Neural cell (in vitro differentiated cells): Measurements from ENCODE around the gene PPM1H. TPM values are rescaled to one million over a fixed set of nuclear protein-coding genes. Genes with fewer than 3 reads are reported as not detected.

ENCODE experiments used
- H2AFZ ChIP-seq: fragments of 200-600, 300-800 bp; sonication (generic), shearing (Covaris generic); 2 replicates; pipeline ENCODE4 v1.6.0; 2014; ENCODE audit warnings: low read depth, mild to moderate bottlenecking, antibody characterized with exemption, low read length, moderate library complexity
- H3F3A ChIP-seq: fragments of 200-600 bp; shearing (Covaris generic); 2 replicates; pipeline ENCODE4 v1.6.1; 2016; ENCODE audit warnings: mild to moderate bottlenecking, moderate library complexity, mixed read lengths, antibody characterized with exemption, low read length; ENCODE audit not compliant: insufficient read depth, poor library complexity, severe bottlenecking
- H3K27ac ChIP-seq: fragments of 200-600, 300-800 bp; sonication (generic), shearing (Covaris generic); 2 replicates; pipeline ENCODE4 v1.5.1; 2014; ENCODE audit warnings: mild to moderate bottlenecking, low read length, moderate library complexity
- H3K27me3 ChIP-seq: fragments of 300-800, 200-600 bp; sonication (generic), shearing (Covaris generic); 2 replicates; pipeline ENCODE4 v1.6.0; 2014; ENCODE audit warnings: mild to moderate bottlenecking, low read depth, low read length, moderate library complexity; ENCODE audit not compliant: insufficient read depth
- H3K36me3 ChIP-seq: fragments of 300-800, 200-600 bp; sonication (generic), shearing (Covaris generic); 2 replicates; pipeline ENCODE4 v1.5.1; 2014; ENCODE audit warnings: mild to moderate bottlenecking, antibody characterized with exemption, low read length, moderate library complexity; ENCODE audit not compliant: insufficient read depth
- H3K4me2 ChIP-seq: fragments of 300-800, 200-600 bp; sonication (generic), shearing (Covaris generic); 2 replicates; pipeline ENCODE4 v1.6.0; 2014; ENCODE audit warnings: mild to moderate bottlenecking, low read length
- H3K4me3 ChIP-seq: fragments of 300-800, 200-600 bp; sonication (generic), shearing (Covaris generic); 2 replicates; pipeline ENCODE4 v1.5.1; 2014; ENCODE audit warnings: mild to moderate bottlenecking, low read length, moderate library complexity
- H3K79me2 ChIP-seq: fragments of 200-600 bp; shearing (Covaris generic); replicated peaks from 2 replicates; pipeline ENCODE4 v1.6.0; 2014; ENCODE audit warnings: mild to moderate bottlenecking, low read length, moderate library complexity; ENCODE audit not compliant: insufficient read depth
- H3K9ac ChIP-seq: fragments of 300-800, 200-600 bp; sonication (generic), shearing (Covaris generic); 2 replicates; pipeline ENCODE4 v1.6.1; 2016; ENCODE audit warnings: mild to moderate bottlenecking, low read length, mixed read lengths
- H3K9me2 ChIP-seq: fragments of 200-600 bp; shearing (Covaris generic); 2 replicates; pipeline ENCODE4 v1.6.1; 2016; ENCODE audit warnings: mild to moderate bottlenecking, low read length, mixed read lengths; ENCODE audit not compliant: insufficient read depth
- H3K9me3 ChIP-seq: fragments of 200-600, 300-800 bp; sonication (generic), shearing (Covaris generic); 2 replicates; pipeline ENCODE4 v1.6.1; 2016; ENCODE audit warnings: mild to moderate bottlenecking, mixed run types, low read length, moderate library complexity, mixed read lengths
- H4K20me1 ChIP-seq: fragments of 200-600 bp; shearing (Covaris generic); 2 replicates; pipeline ENCODE4 v1.6.1; 2016; ENCODE audit warnings: mild to moderate bottlenecking, mixed run types; ENCODE audit not compliant: insufficient read depth
- EP300 ChIP-seq: fragments of 450-650 bp; conservative IDR thresholded peaks from 2 replicates; pipeline ENCODE4 v1.6.1; 2014; ENCODE audit warnings: antibody characterized with exemption, mild to moderate bottlenecking, moderate library complexity; ENCODE audit not compliant: poor library complexity, severe bottlenecking
- EZH2 ChIP-seq: fragments of 200-600, 300-800 bp; shearing (Covaris generic), sonication (generic); IDR thresholded peaks from 2 replicates; pipeline ENCODE4 v1.6.1; 2014; ENCODE audit warnings: antibody characterized with exemption, low read length, borderline replicate concordance, mild to moderate bottlenecking; ENCODE audit not compliant: insufficient read depth, poor library complexity, severe bottlenecking
- MXI1 ChIP-seq: fragments of 450-650 bp; conservative IDR thresholded peaks from 2 replicates; pipeline ENCODE4 v1.6.1; 2014; ENCODE audit warnings: antibody characterized with exemption, mild to moderate bottlenecking; ENCODE audit not compliant: poor library complexity, severe bottlenecking
- POLR2AphosphoS5 ChIP-seq: IDR thresholded peaks from 2 replicates; pipeline ENCODE4 v1.6.1; 2012
- RAD21 ChIP-seq: fragments of 450-650 bp; conservative IDR thresholded peaks from 2 replicates; pipeline ENCODE4 v1.6.1; 2014; ENCODE audit warnings: antibody characterized with exemption, mild to moderate bottlenecking, moderate library complexity
- SMC3 ChIP-seq: fragments of 450-650 bp; conservative IDR thresholded peaks from 2 replicates; pipeline ENCODE4 v1.6.1; 2014; ENCODE audit warnings: antibody characterized with exemption, mild to moderate bottlenecking, moderate library complexity; ENCODE audit not compliant: poor library complexity
- TAF1 ChIP-seq: IDR thresholded peaks from 2 replicates; pipeline ENCODE4 v1.6.1; 2012; ENCODE audit warnings: low read depth
- polyA plus RNA-seq: library from polyadenylated mRNA; depleted of rRNA; stranded (reverse); fragments of >200 nt; gene quantifications from 2 replicates; pipeline ENCODE4 v1.2.3, GENCODE V29; 2014
- TF ChIP-seq, protein P1 (sequence below): fragments of 450-650 bp; IDR thresholded peaks from 2 replicates; pipeline ENCODE4 v1.5.1; 2014; ENCODE audit warnings: antibody characterized with exemption, mild to moderate bottlenecking, moderate library complexity; ENCODE audit not compliant: poor library complexity, severe bottlenecking
- TF ChIP-seq, protein P2 (sequence below): IDR thresholded peaks from 2 replicates; pipeline ENCODE4 v1.6.1; 2012; ENCODE audit warnings: borderline replicate concordance

The PPM1H gene
- polyA plus RNA-seq, 1 donor from 2014 or later, result 3.9 TPM

DNA sequence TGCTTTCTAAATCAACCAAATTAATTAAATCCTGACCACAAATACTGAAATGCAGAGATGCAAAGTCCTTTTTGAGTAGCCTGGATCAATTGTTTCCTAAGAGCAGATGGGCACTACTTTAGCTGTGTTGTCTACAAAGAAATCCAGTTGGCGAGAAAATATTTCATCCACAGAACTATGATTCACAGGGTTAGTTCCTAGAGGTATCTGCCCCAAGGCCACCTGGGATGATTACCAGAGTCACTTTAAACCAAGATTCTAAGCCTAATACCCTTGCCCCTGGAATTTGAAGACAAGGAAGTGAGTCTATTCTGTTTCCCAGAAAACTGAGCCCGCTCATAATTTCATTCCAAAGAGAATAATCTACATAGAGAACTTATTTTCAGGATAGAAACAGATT lies 198.4 kb downstream of the PPM1H start:
- H2AFZ ChIP-seq, result no peak overlapping the region
- H3K9me2 ChIP-seq, result no peaks in the 10 kb centered on the region
- no peak overlapping the region for H3K4me2 ChIP-seq
- TF ChIP-seq EZH2 (no peak), EP300 (no peak), RAD21 (no peak), TAF1 (no peak), SMC3 (no peak), MXI1 (no peak), POLR2AphosphoS5 (no peak)
- TF ChIP-seq, protein P1, sequence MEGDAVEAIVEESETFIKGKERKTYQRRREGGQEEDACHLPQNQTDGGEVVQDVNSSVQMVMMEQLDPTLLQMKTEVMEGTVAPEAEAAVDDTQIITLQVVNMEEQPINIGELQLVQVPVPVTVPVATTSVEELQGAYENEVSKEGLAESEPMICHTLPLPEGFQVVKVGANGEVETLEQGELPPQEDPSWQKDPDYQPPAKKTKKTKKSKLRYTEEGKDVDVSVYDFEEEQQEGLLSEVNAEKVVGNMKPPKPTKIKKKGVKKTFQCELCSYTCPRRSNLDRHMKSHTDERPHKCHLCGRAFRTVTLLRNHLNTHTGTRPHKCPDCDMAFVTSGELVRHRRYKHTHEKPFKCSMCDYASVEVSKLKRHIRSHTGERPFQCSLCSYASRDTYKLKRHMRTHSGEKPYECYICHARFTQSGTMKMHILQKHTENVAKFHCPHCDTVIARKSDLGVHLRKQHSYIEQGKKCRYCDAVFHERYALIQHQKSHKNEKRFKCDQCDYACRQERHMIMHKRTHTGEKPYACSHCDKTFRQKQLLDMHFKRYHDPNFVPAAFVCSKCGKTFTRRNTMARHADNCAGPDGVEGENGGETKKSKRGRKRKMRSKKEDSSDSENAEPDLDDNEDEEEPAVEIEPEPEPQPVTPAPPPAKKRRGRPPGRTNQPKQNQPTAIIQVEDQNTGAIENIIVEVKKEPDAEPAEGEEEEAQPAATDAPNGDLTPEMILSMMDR, result no peak
- TF ChIP-seq, protein P2, sequence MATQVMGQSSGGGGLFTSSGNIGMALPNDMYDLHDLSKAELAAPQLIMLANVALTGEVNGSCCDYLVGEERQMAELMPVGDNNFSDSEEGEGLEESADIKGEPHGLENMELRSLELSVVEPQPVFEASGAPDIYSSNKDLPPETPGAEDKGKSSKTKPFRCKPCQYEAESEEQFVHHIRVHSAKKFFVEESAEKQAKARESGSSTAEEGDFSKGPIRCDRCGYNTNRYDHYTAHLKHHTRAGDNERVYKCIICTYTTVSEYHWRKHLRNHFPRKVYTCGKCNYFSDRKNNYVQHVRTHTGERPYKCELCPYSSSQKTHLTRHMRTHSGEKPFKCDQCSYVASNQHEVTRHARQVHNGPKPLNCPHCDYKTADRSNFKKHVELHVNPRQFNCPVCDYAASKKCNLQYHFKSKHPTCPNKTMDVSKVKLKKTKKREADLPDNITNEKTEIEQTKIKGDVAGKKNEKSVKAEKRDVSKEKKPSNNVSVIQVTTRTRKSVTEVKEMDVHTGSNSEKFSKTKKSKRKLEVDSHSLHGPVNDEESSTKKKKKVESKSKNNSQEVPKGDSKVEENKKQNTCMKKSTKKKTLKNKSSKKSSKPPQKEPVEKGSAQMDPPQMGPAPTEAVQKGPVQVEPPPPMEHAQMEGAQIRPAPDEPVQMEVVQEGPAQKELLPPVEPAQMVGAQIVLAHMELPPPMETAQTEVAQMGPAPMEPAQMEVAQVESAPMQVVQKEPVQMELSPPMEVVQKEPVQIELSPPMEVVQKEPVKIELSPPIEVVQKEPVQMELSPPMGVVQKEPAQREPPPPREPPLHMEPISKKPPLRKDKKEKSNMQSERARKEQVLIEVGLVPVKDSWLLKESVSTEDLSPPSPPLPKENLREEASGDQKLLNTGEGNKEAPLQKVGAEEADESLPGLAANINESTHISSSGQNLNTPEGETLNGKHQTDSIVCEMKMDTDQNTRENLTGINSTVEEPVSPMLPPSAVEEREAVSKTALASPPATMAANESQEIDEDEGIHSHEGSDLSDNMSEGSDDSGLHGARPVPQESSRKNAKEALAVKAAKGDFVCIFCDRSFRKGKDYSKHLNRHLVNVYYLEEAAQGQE, result no peak
- no peak overlapping the region for H3K9ac ChIP-seq
- no peaks in the 10 kb centered on the region for H3K9me3 ChIP-seq
- no peaks in the 10 kb centered on the region for H4K20me1 ChIP-seq
- H3K27me3 ChIP-seq, result no peaks in the 10 kb centered on the region
- no peak overlapping the region for H3K4me3 ChIP-seq
- H3F3A ChIP-seq, result no peaks in the 10 kb centered on the region
- H3K79me2 ChIP-seq, result no peaks in the 10 kb centered on the region
- no peaks in the 10 kb centered on the region for H3K36me3 ChIP-seq
- no peak overlapping the region for H3K27ac ChIP-seq

DNA sequence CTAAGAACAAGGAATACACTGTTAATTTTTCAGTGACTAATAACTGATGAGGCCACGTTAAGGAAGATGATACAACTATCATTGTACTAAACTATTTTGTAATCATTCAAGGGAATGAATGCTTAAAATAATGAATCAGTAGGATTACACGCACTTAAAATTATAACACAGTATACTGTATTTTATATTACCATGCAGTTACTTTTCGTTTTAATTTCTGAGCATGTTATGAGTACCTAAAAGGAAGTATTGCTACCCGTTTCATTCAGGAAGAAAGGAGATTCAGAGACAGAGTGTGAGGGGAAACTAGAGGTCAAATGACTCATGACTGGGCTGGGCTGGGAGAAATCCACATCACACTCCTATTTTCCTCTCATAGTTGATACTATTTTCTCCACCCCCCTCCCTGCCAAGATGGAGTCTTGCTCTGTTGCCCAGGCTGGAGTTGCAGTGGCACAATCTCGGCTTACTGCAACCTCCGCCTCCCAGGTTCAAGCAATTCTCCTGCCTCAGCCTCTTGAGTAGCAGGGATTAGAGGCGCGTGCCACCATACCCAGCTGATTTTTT lies 202.0 kb downstream of the PPM1H start:
- Histone ChIP-seq H3K4me3 (no peak overlapping the region), H3K36me3 (no peaks in the 10 kb centered on the region), H3K79me2 (no peaks in the 10 kb centered on the region), H3K27me3 (no peaks in the 10 kb centered on the region), H3K9me3 (no peaks in the 10 kb centered on the region), H3K9me2 (no peaks in the 10 kb centered on the region), H3F3A (no peaks in the 10 kb centered on the region), H3K27ac (no peak overlapping the region), H4K20me1 (no peaks in the 10 kb centered on the region), H3K4me2 (no peak overlapping the region), H2AFZ (no peak overlapping the region), H3K9ac (no peak overlapping the region)
- TF ChIP-seq EZH2, result no peak
- TF ChIP-seq SMC3, result no peak
- no peak for TF ChIP-seq TAF1
- TF ChIP-seq EP300, result no peak
- no peak for TF ChIP-seq POLR2AphosphoS5
- TF ChIP-seq, protein P2, result no peak
- TF ChIP-seq MXI1, result no peak
- TF ChIP-seq, protein P1, result no peak
- TF ChIP-seq RAD21, result no peak
